GM12878 (cell line): ENCODE measurements around the gene PPP1R3E. TPM values are rescaled to one million over a fixed set of nuclear protein-coding genes. Genes with fewer than 3 reads are reported as not detected.

Experiments used
- BCL3 ChIP-seq: IDR thresholded peaks from 2 replicates; pipeline ENCODE4 v1.6.1; 2011; ENCODE audit warnings: borderline replicate concordance, low read depth, mild to moderate bottlenecking, moderate library complexity, low read length; ENCODE audit not compliant: insufficient read depth, poor library complexity, severe bottlenecking
- SIN3A ChIP-seq: IDR thresholded peaks from 2 replicates; pipeline ENCODE4 v1.6.1; 2012; ENCODE audit warnings: low read depth, low read length, improper control_type of control experiment
- SMAD1 ChIP-seq: fragments of 450-650 bp; IDR thresholded peaks from 2 replicates; pipeline ENCODE4 v1.6.1; 2018; ENCODE audit warnings: mild to moderate bottlenecking, low read depth; ENCODE audit not compliant: partially characterized antibody
- ZNF687 ChIP-seq: fragments of 450-650 bp; IDR thresholded peaks from 2 replicates; pipeline ENCODE4 v1.6.1; 2017; ENCODE audit warnings: mild to moderate bottlenecking, moderate library complexity
- polyA plus RNA-seq, 11 experiments: library from polyadenylated mRNA; depleted of rRNA in 4 of 11; unstranded in 6 of 11; stranded (reverse) in 5 of 11; fragments of >200 nt; fragmentation: Nextera tagmentation in 4 of 11; fragmentation: Illumina TruSeq in 1 of 11; extraction: Ambion mirVana in 4 of 11; extraction: Trizol in 1 of 11; gene quantifications; 1 replicate in 1 of 11; 2 replicates in 10 of 11; pipeline versions ENCODE4 v1.2.1 to v1.2.3, GENCODE V29; 2011 to 2016; ENCODE audit warnings: inconsistent platforms in 2 of 11, missing spikeins in 2 of 11, low read depth in 1 of 11
- total RNA-seq, 4 experiments: library from RNA; depleted of rRNA in 3 of 4; stranded (reverse); fragments of >200 nt in 3 of 4; fragmentation: Illumina TruSeq in 1 of 4; extraction: Trizol in 1 of 4; gene quantifications; 2 replicates each; pipeline versions ENCODE4 v1.2.1 to v1.2.3, GENCODE V29; 2013 to 2021

PPP1R3E gene
- total and polyA plus RNA-seq, 10 of the 15 experiments (the other 5 are each of a cell fraction or from before 2014, with no cell fraction given): 4.6 to 26.4 (median 7.1) TPM

- TF ChIP-seq ZNF687: no peak; the same call in 1 of the 2 replicates
- TF ChIP-seq SMAD1: peak; percentile 42
- TF ChIP-seq BCL3: no peak
- peak; percentile 35; the same call in 1 of the 2 replicates for TF ChIP-seq SIN3A
- TF ChIP-seq, all 136 proteins: peak for 32
Observed at GRCh38 chr14:23302290-23303225, at the start of gene PPP1R3E (continued).
